Lung (tissue), 12 donors: ENCODE data around the gene VWA3A. TPM values are rescaled to one million over a fixed set of nuclear protein-coding genes. Genes with fewer than 3 reads are reported as not detected.
A peak's percentile ranks its signal among the peaks of the same experiment; 100 is the strongest.

Source experiments
- ATAC-seq: fragments of 200-7000 bp; cut with Tn5 transposase; one replicate; pipeline ENCODE4 v1.9.1; 2020; ENCODE audit warnings: moderate number of reproducible peaks; ENCODE audit not compliant: insufficient read depth, low FRiP score
- DNase-seq, 3 donors: peaks; one replicate each; pipeline ENCODE4 v3.0.0-alpha.2; 2013 to 2017
- H3K27ac ChIP-seq, 2 donors: one replicate each; pipeline ENCODE4 v1.5.1; 2013; ENCODE audit warnings: mild to moderate bottlenecking in 2 of 2, moderate library complexity in 2 of 2, control low read depth in 1 of 2, inconsistent platforms in 1 of 2, low read depth in 1 of 2, low read length in 1 of 2
- H3K27me3 ChIP-seq, 3 donors: one replicate each; pipeline ENCODE4 v1.5.1; 2013; ENCODE audit warnings: low read length in 2 of 3; ENCODE audit not compliant: control insufficient read depth in 3 of 3, insufficient read depth in 3 of 3
- H3K36me3 ChIP-seq, 4 donors: one replicate each; pipeline ENCODE4 v1.5.1; 2013; ENCODE audit warnings: low read length in 4 of 4, mild to moderate bottlenecking in 1 of 4, moderate library complexity in 1 of 4; ENCODE audit not compliant: control insufficient read depth in 4 of 4, insufficient read depth in 4 of 4
- H3K4me1 ChIP-seq, 5 donors: one replicate each; pipeline ENCODE4 v1.5.1; 2013; ENCODE audit warnings: low read length in 5 of 5, mild to moderate bottlenecking in 2 of 5, moderate library complexity in 1 of 5; ENCODE audit not compliant: control insufficient read depth in 5 of 5, insufficient read depth in 5 of 5
- H3K4me3 ChIP-seq: one replicate; pipeline ENCODE4 v1.5.1; 2013; ENCODE audit warnings: mild to moderate bottlenecking, control low read depth, moderate library complexity
- H3K9ac ChIP-seq, 2 donors: one replicate each; pipeline ENCODE4 v1.5.1; 2013; ENCODE audit warnings: low read length in 2 of 2, control low read depth in 1 of 2; ENCODE audit not compliant: insufficient read depth in 1 of 2
- H3K9me3 ChIP-seq, 4 donors: one replicate each; pipeline ENCODE4 v1.5.1; 2013; ENCODE audit warnings: low read length in 3 of 4, mild to moderate bottlenecking in 1 of 4, moderate library complexity in 1 of 4; ENCODE audit not compliant: control insufficient read depth in 4 of 4, insufficient read depth in 3 of 4
- CTCF ChIP-seq: IDR thresholded peaks from 2 replicates; pipeline ENCODE4 v1.5.1; 2012; ENCODE audit warnings: mild to moderate bottlenecking; ENCODE audit errors: control extremely low read depth, extremely low read depth
- WGBS, 2 donors: extraction: QIAGEN DNeasy Blood & Tissue Kit; methylation state at CpG; one replicate each; pipeline ENCODE4 v1.1.7; 2013; 5-methylcytosine and 5-hydroxymethylcytosine counted together
- polyA plus RNA-seq, 2 donors: library from polyadenylated mRNA; stranded (reverse); fragments of 200-250 nt; gene quantifications; one replicate each; pipeline ENCODE4 v1.2.1, GENCODE V29; 2013
- total RNA-seq, 2 donors: library from RNA; depleted of rRNA in 1 of 2; stranded (reverse); fragments of >200 nt in 1 of 2; gene quantifications; one replicate each; pipeline ENCODE4 v1.2.1, GENCODE V29; 2014 to 2021
- donor health status: control.
- donor health status: control.
- donor health status: Bipolar disorder and iron deficiency.
- donor health status: healthy.
- donor health status: DM: yes; HTN: yes; CAD: no.

The VWA3A gene
- total and polyA plus RNA-seq, 4 donors: 2.4 to 15.1 (median 8.7) TPM

GRCh38 chr16:22070361-22071330 lies 21.7 kb upstream of the VWA3A start:
- Histone ChIP-seq H3K9ac (peak overlapping the region in 1 of 2 donors; percentile 17), H3K4me3 (no peak overlapping the region), H3K27me3 (no peaks in the 10 kb centered on the region), H3K9me3 (no peaks in the 10 kb centered on the region), H3K36me3 (peaks cover 0 to 4% (median 2%) of the 10 kb centered on the region in 4 donors), H3K27ac (peak overlapping the region in 1 of 2 donors; percentile 27), H3K4me1 (peaks cover 0 to 20% (median 12%) of the 10 kb centered on the region in 5 donors)
- WGBS, 2 donors: 55 to 78% methylated on average over 12 of the region's 12 CpGs
- peak in 2 of 3 donors; percentile 65 to 78 for DNase-seq
- no peak for ATAC-seq
- TF ChIP-seq CTCF: no peak

- peak in 2 of 3 donors; percentile 8 to 15 for DNase-seq
- no peak for ATAC-seq
- Histone ChIP-seq H3K27ac (no peak overlapping the region), H3K4me3 (no peak overlapping the region), H3K9me3 (no peaks in the 10 kb centered on the region), H3K27me3 (no peaks in the 10 kb centered on the region), H3K4me1 (peaks cover 0 to 20% (median 12%) of the 10 kb centered on the region in 5 donors), H3K9ac (no peak overlapping the region), H3K36me3 (peaks cover 0 to 3% (median 2%) of the 10 kb centered on the region in 4 donors)
- WGBS, 2 donors: 80 to 90% methylated on average over 7 of the region's 7 CpGs
- TF ChIP-seq CTCF: no peak
Measured at GRCh38 chr16:22071331-22071910, 20.9 kb upstream of the VWA3A start.

GRCh38 chr16:22073350-22073749 lies 19.0 kb upstream of the VWA3A start:
- Histone ChIP-seq H3K36me3 (peaks cover 0 to 3% (median under 1%) of the 10 kb centered on the region in 4 donors), H3K27me3 (no peaks in the 10 kb centered on the region), H3K9me3 (no peaks in the 10 kb centered on the region), H3K4me1 (peaks cover 0 to 20% (median 12%) of the 10 kb centered on the region in 5 donors), H3K4me3 (no peak overlapping the region), H3K9ac (no peak overlapping the region), H3K27ac (no peak overlapping the region)
- DNase-seq (no peak), ATAC-seq (no peak)
- 78 to 87% methylated on average over 3 of the region's 3 CpGs for WGBS, 2 donors
- TF ChIP-seq CTCF: no peak
